GM12801 (cell line): ENCODE results near the gene HFM1.

Experiments
- CTCF ChIP-seq: IDR thresholded peaks from one replicate; pipeline ENCODE4 v1.5.1; 2011; ENCODE audit warnings: control low read depth; ENCODE audit not compliant: insufficient read length; ENCODE audit errors: extremely low read depth

The HFM1 gene

GRCh38 chr1:91307784-91308409, 96.7 kb downstream of the HFM1 start:
- TF ChIP-seq CTCF = no peak

- TF ChIP-seq CTCF = no peak
Observed at GRCh38 chr1:91303165-91303564, 101.5 kb downstream of the HFM1 start.

- TF ChIP-seq CTCF = no peak
Observed at GRCh38 chr1:91283421-91283726, 121.3 kb downstream of the HFM1 start.

GRCh38 chr1:91282695-91283420, 121.8 kb downstream of the HFM1 start:
- TF ChIP-seq CTCF = peak; percentile 34

- TF ChIP-seq CTCF = no peak
Observed at GRCh38 chr1:91281782-91282181, 122.9 kb downstream of the HFM1 start.

- no peak for TF ChIP-seq CTCF
Observed at GRCh38 chr1:91278754-91279153, 125.9 kb downstream of the HFM1 start.

GRCh38 chr1:91273875-91274274, 130.8 kb downstream of the HFM1 start:
- TF ChIP-seq CTCF = no peak
